ENCODE results near the gene SLC44A4. TPM values are rescaled to one million over a fixed set of nuclear protein-coding genes. Genes with fewer than 3 reads are reported as not detected.

Gene SLC44A4
- polyA plus RNA-seq, 1 of the 3 experiments (the other 2 are of a cell fraction): 0.26 TPM

- TF ChIP-seq REST (IDR thresholded peaks at IDR 0.05; ENCODE audit: low read depth, low read length) (no peak), RAD21 (IDR thresholded peaks at IDR 0.05; ENCODE audit: low read length) (no peak), GATA2 (CRISPR knock-in tag; IDR thresholded peaks at IDR 0.05) (no peak), CHD2 (IDR thresholded peaks at IDR 0.05; ENCODE audit: low read length, partially characterized antibody) (no peak), ELF1 (IDR thresholded peaks at IDR 0.05) (no peak), USF1 (IDR thresholded peaks at IDR 0.05; ENCODE audit: borderline replicate concordance, low read depth) (peak; percentile 23; the same call in 1 of the 2 replicates), RXRA (IDR thresholded peaks at IDR 0.05; ENCODE audit: borderline replicate concordance, low read depth) (no peak), USF2 (IDR thresholded peaks at IDR 0.05; ENCODE audit: borderline replicate concordance, low read depth, low read length) (no peak), FOXJ3 (CRISPR knock-in tag; IDR thresholded peaks at IDR 0.05) (no peak), MXI1 (IDR thresholded peaks at IDR 0.05; ENCODE audit: low read depth, low read length) (no peak; the same call in 1 of the 2 replicates), MAX (IDR thresholded peaks at IDR 0.05; ENCODE audit: low read depth) (no peak), TEAD4 (IDR thresholded peaks at IDR 0.05; ENCODE audit: borderline replicate concordance, insufficient read depth) (no peak), TCF12 (IDR thresholded peaks at IDR 0.05) (peak; percentile 33; the same call in 1 of the 2 replicates), JUND (IDR thresholded peaks at IDR 0.05) (no peak), YY1 (IDR thresholded peaks at IDR 0.05; ENCODE audit: low read depth) (no peak), SIN3A (IDR thresholded peaks at IDR 0.05; ENCODE audit: borderline replicate concordance, low read depth, low read length) (peak; percentile 19; the same call in 1 of the 2 replicates), MEF2A (IDR thresholded peaks at IDR 0.05; ENCODE audit: borderline replicate concordance, low read depth) (no peak), EZH2phosphoT487 (IDR thresholded peaks at IDR 0.05; ENCODE audit: borderline replicate concordance, low read depth) (no peak), EP300 (IDR thresholded peaks at IDR 0.05; ENCODE audit: borderline replicate concordance in 1 of 2, low read depth in 1 of 2, low read length in 1 of 2) (no peak), GABPA (IDR thresholded peaks at IDR 0.05; ENCODE audit: low read depth) (no peak), TAF1 (IDR thresholded peaks at IDR 0.05; ENCODE audit: borderline replicate concordance, low read depth, low read length) (no peak), RFX5 (IDR thresholded peaks at IDR 0.05; ENCODE audit: low read length) (no peak), NRF1 (IDR thresholded peaks at IDR 0.05; ENCODE audit: low read depth, low read length) (no peak)
These were observed 19.7 kb upstream of the SLC44A4 start (continued) for GRCh38 chr6:31898383-31899011.
